ENCODE data around the gene PDE6D. TPM values are rescaled to one million over a fixed set of nuclear protein-coding genes. Genes with fewer than 3 reads are reported as not detected.

PDE6D gene
- total RNA-seq, 3 donors from 2014 or later (not counting 1 experiment from before 2014, with no cell fraction given), result 21.6 to 29.2 (median 22.8) TPM

GRCh38 chr2:231699006-231699405 lies 82.1 kb downstream of the PDE6D start:
- Histone ChIP-seq H3K27ac (ENCODE audit: low read length) (no peak overlapping the region), H3K4me3 (ENCODE audit: low read length) (no peak overlapping the region), H3K36me3 (ENCODE audit: control insufficient read depth, insufficient read depth, low read length) (no peaks in the 10 kb centered on the region), H3K4me1 (ENCODE audit: control insufficient read depth, insufficient read depth, low read length) (no peaks in the 10 kb centered on the region), H3K27me3 (ENCODE audit: control insufficient read depth, insufficient read depth, low read length) (no peaks in the 10 kb centered on the region), H3K9me3 (ENCODE audit: control insufficient read depth, insufficient read depth, low read length) (no peaks in the 10 kb centered on the region)
- Mint-ChIP-seq H3K27me3 (ENCODE audit: low read depth in 2 of 2) (no peaks in the 10 kb centered on the region), H3K27ac (no peak overlapping the region), H3K4me1 (no peaks in the 10 kb centered on the region), H3K36me3 (no peaks in the 10 kb centered on the region), H3K4me3 (no peak overlapping the region), H3K9me3 (no peaks in the 10 kb centered on the region)
- ATAC-seq (no peak), DNase-seq (no peak)
- no peak for TF ChIP-seq CTCF (IDR thresholded peaks at IDR 0.05)
- intact Hi-C loops (cut with micrococcal nuclease), result no loop called here
- WGBS (ENCODE audit: insufficient coverage), result 97% methylated on average over 9 of the region's 9 CpGs

GRCh38 chr2:231696004-231696367 lies 85.1 kb downstream of the PDE6D start:
- no peaks in the 10 kb centered on the region for H3K9me3 ChIP-seq (ENCODE audit: control insufficient read depth, insufficient read depth, low read length)
- Mint-ChIP-seq H3K27me3 (ENCODE audit: low read depth in 2 of 2) (no peaks in the 10 kb centered on the region), H3K9me3 (no peaks in the 10 kb centered on the region), H3K36me3 (no peaks in the 10 kb centered on the region), H3K4me3 (no peak overlapping the region), H3K27ac (no peak overlapping the region), H3K4me1 (no peaks in the 10 kb centered on the region)
- no peaks in the 10 kb centered on the region for H3K36me3 ChIP-seq (ENCODE audit: control insufficient read depth, insufficient read depth, low read length)
- DNase-seq, result no peak
- no peaks in the 10 kb centered on the region for H3K4me1 ChIP-seq (ENCODE audit: control insufficient read depth, insufficient read depth, low read length)
- WGBS (ENCODE audit: insufficient coverage), result 94% methylated on average over 2 of the region's 2 CpGs
- no peak for TF ChIP-seq CTCF (IDR thresholded peaks at IDR 0.05)
- no peak for ATAC-seq
- no peak overlapping the region for H3K4me3 ChIP-seq (ENCODE audit: low read length)
- intact Hi-C loops (cut with micrococcal nuclease), result no loop called here
- no peak overlapping the region for H3K27ac ChIP-seq (ENCODE audit: low read length)
- no peaks in the 10 kb centered on the region for H3K27me3 ChIP-seq (ENCODE audit: control insufficient read depth, insufficient read depth, low read length)

GRCh38 chr2:231693956-231694355 lies 87.1 kb downstream of the PDE6D start:
- WGBS (ENCODE audit: insufficient coverage), result 93% methylated on average over 7 of the region's 7 CpGs
- no peak overlapping the region for H3K27ac ChIP-seq (ENCODE audit: low read length)
- Mint-ChIP-seq H3K9me3 (no peaks in the 10 kb centered on the region), H3K4me3 (no peak overlapping the region), H3K36me3 (no peaks in the 10 kb centered on the region), H3K27me3 (ENCODE audit: low read depth in 2 of 2) (no peaks in the 10 kb centered on the region), H3K27ac (no peak overlapping the region), H3K4me1 (no peaks in the 10 kb centered on the region)
- H3K27me3 ChIP-seq (ENCODE audit: control insufficient read depth, insufficient read depth, low read length), result no peaks in the 10 kb centered on the region
- ATAC-seq (no peak), DNase-seq (no peak)
- no peaks in the 10 kb centered on the region for H3K36me3 ChIP-seq (ENCODE audit: control insufficient read depth, insufficient read depth, low read length)
- intact Hi-C loops (cut with micrococcal nuclease), result no loop called here
- no peaks in the 10 kb centered on the region for H3K4me1 ChIP-seq (ENCODE audit: control insufficient read depth, insufficient read depth, low read length)
- TF ChIP-seq CTCF (IDR thresholded peaks at IDR 0.05), result no peak
- H3K9me3 ChIP-seq (ENCODE audit: control insufficient read depth, insufficient read depth, low read length), result no peaks in the 10 kb centered on the region
- H3K4me3 ChIP-seq (ENCODE audit: low read length), result no peak overlapping the region

- Histone ChIP-seq H3K27ac (ENCODE audit: low read length) (no peak overlapping the region), H3K36me3 (ENCODE audit: control insufficient read depth, insufficient read depth, low read length) (no peaks in the 10 kb centered on the region), H3K27me3 (ENCODE audit: control insufficient read depth, insufficient read depth, low read length) (no peaks in the 10 kb centered on the region), H3K4me1 (ENCODE audit: control insufficient read depth, insufficient read depth, low read length) (no peaks in the 10 kb centered on the region), H3K9me3 (ENCODE audit: control insufficient read depth, insufficient read depth, low read length) (no peaks in the 10 kb centered on the region), H3K4me3 (ENCODE audit: low read length) (no peak overlapping the region)
- no peak for TF ChIP-seq CTCF (IDR thresholded peaks at IDR 0.05)
- Mint-ChIP-seq H3K4me3 (no peak overlapping the region), H3K9me3 (no peaks in the 10 kb centered on the region), H3K27ac (no peak overlapping the region), H3K4me1 (no peaks in the 10 kb centered on the region), H3K27me3 (ENCODE audit: low read depth in 2 of 2) (no peaks in the 10 kb centered on the region), H3K36me3 (no peaks in the 10 kb centered on the region)
- intact Hi-C loops (cut with micrococcal nuclease), result no loop called here
- ATAC-seq (no peak), DNase-seq (no peak)
- WGBS (ENCODE audit: insufficient coverage), result 97% methylated on average over 13 of the region's 13 CpGs
Observed at GRCh38 chr2:231692847-231693246, 88.2 kb downstream of the PDE6D start.
